ENCODE results near the gene SHF.

The SHF gene

DNA sequence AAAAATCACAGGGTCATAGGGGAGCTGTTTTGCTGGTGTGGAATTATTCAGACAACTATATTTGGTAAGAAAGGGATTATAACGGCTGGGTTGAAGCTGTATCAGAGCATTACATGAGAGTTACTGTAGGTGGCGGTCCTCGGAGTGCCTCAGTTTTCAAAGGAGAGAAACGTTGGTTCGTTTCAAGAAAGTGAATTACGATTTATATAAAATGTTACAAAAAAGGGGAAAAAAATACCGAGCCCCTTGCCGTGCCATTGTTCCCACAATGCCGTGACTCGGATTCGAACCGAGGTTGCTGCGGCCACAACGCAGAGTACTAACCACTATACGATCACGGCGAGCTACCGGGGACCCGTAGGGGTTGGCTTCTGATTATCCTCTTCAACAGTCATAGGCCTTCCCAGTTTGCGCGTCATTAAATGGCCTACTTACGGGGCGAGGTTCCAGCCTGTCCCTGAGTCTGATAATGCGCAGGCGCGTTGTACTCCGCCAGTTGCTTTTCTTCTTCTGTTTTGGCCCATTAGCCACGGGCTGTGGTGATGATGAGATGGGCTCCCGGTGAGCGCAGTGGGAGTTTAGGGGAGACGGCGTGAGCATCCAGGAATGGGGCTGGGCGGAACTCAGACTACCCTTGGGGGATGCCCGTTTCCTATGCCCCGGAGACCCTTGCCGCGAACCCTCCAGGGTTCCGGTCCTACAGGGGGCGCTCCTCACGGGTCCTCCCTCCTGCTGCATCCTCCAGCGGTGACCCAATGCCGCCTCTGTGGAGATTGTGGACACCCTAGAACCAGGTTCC is 10.8 kb upstream of the SHF start:
- DNase-seq, result peak; percentile 90 to 93

DNA sequence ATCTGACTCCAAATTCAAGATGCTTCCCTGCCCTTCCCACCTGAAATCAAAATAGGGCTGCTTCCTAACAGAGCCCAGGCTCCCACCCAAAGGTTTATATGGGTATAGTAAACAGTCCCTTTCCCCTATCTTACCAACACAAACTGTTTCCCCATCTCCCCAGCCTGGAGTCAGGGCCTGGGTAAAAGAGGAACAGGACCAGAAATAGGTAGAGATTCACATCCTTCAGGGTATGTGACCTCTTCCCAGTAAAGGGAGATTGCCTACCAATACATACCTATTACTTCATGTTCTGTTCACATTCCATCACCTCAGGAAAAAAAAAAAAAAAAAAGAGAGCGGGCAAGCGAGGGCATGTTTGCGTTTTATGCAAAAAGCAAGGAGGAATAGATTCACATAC is 9.7 kb upstream of the SHF start:
- no peak for DNase-seq

DNA sequence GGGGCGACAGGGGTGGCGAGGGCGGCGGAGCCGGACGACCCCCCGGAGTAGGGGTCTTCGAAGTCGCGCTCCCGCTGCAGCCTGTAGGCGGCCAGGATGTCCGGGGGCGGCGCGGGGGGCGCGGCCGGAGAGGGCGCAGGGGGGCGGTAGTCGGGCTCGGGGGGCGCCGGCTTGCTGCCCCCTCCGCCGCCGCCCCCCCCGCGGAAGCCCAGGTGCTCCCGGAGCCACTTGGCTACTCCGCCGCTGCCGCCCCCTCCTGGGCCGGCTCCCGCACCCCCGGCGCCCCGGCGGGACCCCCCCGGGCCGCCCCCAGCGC is 230 bp downstream of the SHF start:
- DNase-seq, result no peak

DNA sequence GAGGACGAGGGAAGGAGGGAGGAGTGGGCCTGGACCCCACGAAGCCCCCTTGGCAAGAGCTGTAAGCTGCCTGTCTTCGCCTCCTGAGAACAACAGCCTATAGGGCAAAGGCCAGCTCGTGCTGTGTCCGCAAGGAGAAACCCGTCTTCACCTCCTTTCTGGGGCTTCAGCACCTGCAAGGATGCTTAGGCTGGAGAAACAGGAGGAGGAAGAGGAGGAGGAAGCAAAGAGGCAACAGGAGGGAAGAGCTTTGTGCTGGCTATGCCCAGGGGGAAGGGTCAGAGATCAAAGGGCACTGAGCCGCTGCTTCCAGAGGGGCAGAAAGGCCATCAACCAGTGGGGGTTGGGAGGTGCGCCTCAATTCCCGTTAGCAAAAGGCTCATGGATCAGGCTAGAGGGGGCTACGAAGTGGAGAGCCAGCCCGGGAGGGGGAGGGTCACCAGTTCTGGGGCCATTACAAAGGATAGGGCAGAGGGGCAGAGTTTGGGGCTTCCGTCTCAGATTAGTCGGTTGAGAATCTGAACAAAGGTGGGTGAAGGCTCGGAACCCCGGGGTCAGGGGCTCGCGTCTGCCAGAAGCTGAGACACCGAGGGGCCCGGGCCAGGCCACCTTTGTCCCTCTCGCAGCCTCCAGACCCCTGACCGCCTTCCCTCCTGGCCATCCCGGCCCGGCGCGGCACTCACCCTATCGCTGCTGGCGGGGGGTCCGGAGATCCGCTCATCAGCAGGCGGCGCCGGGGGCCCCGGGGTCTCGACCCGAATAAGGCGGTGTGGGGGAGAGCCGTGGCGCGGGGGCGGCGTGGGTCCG is 792 bp downstream of the SHF start:
- DNase-seq, result no peak

DNA sequence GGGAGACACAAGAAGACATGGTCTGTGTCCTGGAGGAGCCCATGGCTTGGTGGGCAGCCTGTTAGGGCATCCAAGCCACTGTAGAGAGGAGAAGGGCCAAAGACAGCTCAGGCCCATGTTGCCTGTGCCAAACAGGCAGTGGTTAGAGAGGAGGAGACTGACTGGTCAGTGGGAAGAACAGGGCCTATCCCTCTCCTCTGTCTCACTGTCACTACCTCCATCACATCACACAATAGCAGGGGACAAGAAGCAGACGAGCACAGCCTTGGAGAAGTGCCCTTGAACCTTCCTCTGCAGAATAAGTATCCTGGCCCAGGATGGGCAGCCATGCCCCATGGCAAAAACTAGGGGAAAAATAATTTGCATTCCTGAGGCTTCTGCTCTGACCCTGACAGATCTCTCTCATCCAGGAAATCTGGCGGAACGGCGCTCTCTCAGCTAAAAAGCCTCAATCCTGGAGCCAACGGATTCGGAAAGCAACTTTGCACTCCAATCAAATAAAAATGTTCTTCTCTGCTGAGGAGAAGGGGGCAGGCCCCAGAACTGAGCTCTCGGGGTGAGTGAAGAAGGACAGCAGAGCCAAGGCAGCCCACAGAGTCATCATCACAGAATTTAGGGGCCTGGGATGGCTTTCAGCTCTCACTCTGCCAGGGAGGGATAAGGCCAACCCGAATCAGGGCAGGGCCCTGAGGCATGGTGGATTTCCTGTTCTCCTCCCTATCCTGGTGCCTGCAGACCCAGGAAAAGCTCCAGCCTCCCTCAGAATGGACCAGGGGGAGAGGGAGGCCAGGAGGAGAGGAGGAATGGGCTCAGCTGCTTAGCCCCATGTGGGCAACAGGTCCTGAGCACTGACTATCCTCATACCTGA is 1.6 kb downstream of the SHF start:
- no peak for DNase-seq

DNA sequence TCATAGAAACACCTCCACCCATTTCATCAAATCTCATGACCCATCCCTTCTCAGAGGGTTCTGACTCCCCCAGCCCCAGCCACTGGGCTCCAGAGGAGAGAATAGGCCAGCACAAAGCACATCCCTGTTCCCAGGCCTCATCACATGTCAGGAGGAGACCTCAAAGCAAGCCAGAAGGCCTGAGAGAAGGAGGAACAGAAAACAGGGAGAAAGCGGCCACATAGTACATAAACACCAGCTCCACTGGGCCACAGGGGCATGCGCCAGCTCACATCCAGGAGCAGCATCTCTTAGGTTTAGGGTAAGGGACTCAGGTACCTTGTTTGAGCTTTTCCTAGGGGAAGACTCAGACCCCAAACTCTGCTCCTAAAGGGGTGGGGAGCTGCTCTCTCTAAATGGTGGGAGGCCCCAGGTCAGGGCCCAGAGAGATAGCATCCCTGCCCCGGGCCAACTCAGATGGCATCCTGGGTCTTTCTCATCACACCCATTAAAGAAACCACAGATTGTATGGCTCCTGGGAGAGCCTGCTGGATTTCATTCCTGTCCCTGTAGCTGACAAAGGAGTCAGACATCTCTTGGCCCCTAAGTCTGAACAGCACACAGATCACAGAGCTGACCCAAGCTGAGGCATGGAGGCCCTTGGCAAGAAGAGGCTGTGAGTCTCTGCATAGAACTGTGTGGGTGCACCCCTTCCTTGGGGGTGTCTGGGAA is 2.5 kb downstream of the SHF start:
- DNase-seq, result no peak

DNA sequence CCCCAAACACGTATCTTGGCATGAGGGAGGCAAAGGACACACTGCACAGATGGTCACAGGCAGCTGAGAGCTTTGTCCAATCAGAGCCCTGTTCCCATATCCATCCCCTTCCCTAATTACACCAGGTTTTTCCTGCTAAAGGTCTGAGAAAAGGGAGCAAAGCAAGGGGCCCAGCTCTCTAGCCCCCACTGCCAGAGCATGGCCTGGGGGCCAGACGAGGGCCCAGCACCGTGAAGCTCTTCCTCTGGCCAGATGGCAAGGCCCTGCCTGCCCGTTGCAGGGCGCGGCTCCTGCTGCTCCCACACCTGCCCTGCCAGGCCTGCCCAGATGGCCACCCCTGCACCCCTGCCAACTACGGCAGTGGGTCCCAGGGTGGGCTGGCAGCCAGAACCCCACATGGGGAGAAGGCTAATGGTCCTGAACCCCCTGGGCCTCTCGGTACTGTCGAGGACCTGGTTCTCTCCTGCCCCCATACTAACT is 3.2 kb downstream of the SHF start:
- no peak for DNase-seq

DNA sequence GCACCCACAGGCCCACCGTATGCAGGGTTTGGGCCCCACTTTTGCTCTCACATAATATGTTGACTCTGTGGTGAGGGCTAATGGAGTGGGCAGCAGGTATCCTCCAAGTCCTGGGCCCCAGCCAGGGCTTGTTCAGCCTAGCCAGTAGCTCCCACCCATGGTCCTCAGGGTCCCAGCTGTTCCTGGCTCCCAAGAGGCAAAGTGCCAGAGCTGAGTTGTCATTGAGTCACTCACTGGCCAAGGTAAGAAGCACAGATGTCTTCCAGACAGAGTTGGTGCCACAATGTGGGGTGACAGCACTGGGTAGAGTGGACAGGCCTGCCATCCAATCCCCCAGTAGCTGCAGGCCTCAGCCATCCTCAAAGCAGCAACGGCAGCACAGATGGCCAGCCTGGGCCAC is 4.3 kb downstream of the SHF start:
- DNase-seq, result no peak

DNA sequence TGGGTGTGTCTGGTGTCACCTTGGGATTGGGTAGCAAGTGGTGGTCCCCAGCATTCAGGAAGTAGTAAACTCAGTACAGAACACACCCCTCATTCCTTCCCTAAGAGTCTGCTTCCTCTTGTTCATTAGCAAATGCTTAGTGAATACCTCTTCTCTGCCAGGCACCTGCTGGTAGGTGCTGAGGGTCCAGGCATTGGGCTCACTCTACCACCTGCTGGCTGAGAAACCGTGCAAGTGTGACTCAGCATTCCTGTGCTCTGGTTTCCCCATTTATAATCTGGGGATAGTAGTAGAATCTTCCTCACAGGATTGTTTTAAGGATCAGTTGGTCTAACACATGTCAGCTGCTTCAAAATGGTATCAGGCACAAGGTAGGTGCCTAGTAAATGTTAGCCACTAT is 4.8 kb downstream of the SHF start:
- no peak for DNase-seq

DNA sequence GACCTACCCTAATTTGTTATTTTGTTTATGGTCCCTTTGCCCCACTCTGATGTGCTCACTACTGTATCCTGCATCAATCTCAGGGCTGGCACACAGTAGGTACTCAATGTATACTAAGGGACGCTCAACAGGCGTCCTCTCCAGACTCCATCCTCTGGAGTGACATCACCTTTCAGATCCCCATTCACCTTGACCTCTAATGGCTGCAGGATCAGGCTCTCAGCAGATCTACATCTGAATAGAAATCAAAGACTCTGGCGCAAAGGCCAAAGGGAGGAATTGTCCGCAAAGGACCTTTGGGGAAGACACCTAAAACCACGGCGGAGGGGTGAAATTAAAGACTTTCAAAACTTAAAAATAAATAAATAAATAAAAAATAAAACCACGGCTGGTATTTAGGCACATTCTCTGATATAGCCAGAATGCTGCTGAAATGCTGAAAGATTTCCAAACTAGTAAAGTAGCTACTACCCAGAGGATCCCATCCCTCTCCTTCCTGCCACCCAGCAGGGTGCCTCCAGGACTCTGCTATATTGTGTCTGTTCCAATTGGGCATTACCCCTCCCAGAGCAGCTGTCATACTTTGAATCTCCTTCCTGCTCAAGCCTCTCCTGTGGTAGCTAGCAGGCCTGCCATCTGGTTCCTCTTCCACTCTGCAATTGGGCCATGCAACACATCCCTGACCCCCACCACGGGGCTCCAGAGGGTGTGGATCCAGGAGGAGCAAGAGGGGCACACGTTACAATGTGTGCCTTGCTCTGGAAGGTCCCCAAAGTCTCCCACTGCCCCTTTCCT is 6.1 kb downstream of the SHF start:
- DNase-seq, result no peak

DNA sequence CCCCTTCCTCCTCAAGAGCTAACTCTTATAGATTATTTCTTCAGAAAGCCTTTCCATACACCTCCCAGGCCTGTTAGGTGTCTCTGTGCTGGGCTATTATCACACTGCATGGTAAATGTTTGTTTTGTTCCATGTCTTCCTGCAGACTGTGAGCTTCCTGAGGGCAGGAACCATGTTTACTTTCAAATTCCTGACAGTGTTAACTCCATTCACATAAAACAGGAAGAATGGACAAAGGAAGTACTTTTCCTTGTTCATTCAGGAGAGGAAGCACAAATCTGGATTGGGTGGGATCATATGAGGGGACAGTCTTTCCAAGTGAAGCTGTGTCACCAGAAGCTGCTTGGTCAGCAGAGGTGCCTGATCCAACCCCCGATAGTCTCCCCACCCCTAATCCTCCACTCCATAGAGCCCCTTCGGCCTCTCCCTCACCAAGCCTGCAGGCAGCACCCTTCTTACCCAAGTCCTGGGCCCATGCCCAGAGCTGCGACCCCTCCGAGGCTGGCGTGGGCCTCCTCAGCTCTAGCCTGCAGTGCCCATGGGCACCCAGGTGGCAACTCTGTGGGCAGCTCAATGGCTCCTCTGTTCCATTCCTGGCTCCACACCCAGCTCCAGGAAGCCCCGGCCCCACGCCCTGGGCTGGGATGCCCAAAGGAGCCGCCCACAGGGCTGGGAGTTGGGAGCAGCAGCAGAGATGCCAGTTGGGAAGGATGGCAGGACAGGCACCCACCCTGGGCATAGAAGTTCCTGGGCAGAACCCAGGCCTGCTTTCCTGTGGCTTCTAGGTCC is 6.9 kb downstream of the SHF start:
- no peak for DNase-seq

DNA sequence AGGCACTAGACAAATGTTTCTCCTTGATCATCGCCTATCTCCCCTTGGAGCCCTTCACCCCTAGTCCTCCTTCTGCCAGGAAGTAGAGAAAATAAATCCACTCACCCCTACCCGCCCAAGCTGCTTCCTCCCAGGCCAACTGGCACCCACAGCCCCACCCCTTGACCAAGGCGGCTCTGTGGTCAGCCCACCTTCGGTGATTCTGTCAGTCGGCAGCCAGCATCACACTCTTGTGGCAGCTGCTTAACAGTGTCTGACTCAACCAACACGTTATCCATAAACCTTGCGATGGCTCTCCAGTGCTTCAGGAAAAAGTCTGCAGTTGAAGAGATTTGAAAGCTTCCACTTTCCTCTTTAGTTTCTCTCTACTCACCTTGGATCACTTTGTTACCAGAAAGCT is 7.6 kb downstream of the SHF start:
- no peak for DNase-seq

DNA sequence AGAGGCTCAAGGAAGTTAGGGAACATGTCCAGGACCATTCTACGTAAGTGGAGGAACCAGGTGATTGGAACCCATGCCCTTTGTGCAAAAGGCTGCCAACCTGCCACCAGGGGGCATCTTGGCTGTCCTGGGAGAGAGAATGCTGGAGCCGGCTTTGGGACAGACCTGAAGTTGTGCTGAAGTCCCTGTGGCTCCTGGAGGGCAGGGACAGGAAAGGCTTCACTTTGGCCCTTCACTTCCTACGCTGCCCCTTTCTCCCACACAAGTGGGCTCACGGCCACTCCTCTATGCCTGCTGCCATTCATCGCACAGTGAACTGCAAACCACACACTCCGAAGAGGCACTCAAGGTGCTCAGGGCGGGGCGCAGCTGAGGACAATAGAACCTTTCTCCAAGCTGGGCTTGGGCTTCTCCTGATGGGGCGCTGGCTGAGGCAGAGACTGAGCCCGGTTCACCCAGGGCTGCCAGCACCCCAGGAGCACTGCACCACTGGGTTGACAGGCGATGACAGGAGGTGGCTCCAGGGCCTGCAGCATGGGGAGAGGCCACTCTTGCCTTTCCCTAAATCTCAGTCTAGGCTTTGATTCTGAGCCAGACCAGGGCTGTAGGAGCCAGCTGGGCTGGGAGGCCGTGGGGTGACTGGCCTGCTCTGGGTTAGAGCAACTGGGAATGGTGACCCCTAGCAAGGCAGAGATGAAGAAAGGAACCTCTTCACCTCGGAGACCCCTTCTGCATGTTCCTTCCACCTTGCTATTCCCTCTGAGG is 8.4 kb downstream of the SHF start:
- DNase-seq, result peak; percentile 55 to 59

DNA sequence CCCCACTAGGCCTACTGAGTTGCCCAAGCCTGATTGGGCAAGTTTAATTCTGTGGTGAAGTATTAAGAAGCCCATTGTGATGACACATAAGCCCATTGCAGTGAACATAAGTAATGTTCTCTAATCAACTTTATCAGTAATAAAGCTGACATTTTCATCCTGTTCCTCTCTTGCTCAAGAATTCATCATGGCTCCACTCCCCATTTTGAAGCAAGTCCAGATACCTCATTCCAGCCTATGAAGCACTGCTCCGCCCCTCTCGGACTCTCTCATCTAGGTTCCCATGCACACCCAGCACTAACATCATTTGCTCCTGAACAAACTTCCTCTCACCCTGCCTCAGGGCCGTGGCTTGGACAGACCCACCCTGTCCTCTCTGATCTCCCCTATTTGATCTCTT is 10.5 kb downstream of the SHF start:
- DNase-seq, result no peak

DNA sequence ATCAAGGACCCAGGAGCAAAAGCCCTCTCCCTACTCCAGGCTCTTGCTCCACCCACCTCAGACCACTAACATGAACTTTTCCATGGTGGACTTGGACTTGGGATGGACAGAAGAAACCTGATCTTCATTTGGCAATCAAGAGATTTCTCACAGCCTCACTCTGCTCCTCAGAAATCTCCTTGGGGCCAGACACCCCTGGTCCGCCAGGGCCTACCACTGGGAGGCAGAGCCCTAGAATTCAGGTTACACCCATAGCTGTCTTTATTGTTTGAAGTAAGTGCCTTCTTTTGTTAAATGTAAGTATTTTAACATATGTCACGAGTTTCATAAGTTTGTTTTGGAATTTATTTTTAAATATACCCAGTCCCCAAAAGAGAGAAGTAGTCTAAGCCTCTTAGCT is 13.2 kb downstream of the SHF start:
- no peak for DNase-seq

DNA sequence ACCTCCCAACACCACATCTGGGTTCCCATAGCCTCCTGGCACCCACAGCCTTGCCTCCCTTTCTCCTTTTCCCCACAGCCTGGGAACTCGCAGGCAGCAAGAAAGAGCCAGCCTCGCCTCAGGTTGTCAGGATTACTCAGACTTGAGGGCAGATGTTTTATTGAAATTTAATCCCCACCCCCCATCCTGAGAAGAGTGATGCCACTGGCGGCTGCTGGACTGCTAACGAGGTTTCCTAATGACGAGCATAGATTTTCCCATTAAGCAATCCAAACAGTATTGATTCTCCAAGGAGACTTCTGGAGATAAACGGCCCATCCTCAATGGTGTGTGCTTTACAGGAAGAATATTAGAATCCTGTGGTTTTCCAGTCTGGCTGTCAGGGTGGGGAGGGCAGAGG is 13.7 kb downstream of the SHF start:
- DNase-seq, result no peak

DNA sequence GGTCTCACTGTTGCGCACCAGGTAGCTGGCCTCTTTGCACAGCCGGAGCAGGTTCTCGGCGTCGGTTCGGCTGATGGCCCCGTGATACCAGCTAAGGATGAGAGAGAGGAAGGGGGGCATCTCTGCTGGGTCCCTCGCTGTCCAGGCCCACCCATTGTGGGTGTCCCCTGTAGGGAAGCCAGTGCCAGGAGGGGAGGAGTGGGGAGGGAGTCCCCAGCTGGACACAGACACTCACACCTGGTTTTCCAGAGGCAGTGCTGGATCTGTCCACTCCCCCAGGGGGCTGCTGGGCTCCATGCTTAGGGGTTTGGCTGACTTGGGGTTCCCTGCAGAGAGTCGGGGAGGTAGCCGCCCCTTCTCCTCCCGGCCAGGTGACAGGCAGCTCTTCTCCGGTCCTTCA is 15.9 kb downstream of the SHF start:
- DNase-seq, result no peak

DNA sequence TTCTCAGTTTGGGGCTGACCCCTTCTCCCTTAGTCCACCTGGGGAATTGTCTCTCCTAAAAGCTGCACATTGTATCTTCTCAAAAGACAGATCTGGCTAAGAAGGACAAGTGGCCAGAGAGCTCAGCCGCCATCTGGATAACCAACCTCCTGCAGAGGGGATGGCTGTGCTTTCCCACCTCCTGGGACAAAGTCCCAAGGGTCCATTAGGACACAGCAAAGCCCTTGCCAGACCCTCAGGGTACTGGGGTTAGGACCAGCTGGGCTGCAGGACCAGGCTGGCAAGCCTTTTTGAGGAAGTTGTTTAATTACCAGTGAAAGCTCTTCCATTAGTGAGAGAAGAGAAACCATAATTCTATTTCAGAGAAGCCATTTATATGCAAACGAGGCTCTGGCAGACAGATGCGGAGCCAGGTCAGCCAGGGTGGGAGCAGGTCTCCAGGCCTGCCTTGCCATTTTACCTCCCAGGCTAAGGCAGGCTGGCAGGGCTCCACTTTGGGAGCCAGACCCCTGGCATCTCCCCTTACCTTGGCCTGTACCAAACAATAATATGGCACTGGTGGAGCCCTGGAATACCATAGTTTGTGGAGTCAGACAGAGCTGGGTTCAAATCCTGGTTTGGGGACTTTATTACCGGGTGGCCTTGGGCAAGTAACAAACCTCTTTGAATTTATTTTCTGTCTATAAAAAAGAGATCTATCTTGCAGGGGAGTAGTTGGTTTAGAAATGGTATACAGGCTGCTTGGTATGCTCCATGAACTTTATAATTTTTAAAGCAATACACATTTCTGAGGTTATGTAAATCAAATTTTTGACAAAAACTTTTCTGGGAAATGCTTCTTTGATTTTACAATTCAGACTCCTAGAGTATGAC is 17.9 kb downstream of the SHF start:
- DNase-seq, result no peak
